Germinal center (tissue), 1 donor: ENCODE measurements around the gene PLA2G2C.
A peak's percentile ranks its signal among the peaks of the same experiment; 100 is the strongest.
"Not testable (repeated sequence)": the region's sequence is repeated elsewhere in the genome, so short reads cannot be mapped to it uniquely, and the experiment has no call there.

Source experiments
- DNase-seq: peaks from one replicate; pipeline ENCODE4 v3.0.0; 2012; ENCODE audit warnings: mixed read lengths, low spot score

Gene PLA2G2C, protein sequence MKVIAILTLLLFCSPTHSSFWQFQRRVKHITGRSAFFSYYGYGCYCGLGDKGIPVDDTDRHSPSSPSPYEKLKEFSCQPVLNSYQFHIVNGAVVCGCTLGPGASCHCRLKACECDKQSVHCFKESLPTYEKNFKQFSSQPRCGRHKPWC

DNA sequence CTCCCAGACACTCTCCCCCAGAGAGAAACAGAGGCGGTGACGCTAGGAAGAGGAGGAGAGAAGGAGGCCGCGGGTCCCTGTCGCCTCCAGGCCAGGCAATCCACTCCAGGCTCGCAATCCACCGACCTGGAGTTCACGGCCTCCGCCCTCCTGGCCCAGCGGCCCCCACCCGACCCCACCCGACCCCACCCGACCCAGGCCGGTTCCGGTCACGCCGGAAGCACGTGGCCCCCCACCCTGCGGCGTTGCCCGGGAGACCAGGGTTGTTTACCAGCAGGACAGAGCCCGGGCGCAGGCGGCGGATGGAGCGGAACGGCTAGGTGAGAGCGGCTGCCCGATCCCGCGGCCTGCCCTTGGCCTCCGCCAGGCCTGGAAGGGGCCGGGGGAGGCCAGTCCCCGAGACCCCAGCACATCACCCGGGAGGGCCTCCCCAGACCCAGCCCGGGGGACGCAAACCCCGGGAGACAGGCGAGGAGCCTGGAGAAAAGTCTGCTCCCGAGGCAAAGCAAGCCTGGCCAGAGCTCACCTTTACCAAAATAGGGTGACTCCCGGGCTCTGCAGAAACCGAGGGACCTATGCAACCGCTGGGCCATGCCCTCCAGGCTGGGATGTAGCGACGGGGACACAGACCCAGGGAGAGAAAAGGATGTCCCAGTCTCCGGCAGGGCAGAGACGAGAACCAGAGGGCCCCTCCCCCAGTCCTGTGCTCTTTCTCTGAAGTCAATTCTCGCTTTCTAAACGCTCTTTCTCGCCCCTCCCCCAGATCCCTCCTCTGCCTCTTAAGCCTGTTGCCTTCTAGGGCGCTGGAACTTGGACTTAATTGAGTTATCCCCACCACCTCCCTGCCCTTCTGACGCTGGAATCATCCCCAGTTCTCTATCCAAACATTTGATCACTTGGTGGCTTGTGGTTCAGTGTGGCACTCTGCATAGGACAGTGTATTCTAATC is at the start of gene PLA2G2C, which contains the start of gene UBXN10:
TSS of gene PLA2G2C (minus strand) at position 685 of the 949 bp plus-strand sequence. CDS start 9,155 bp downstream, outside the sequence.
TSS of gene UBXN10 (plus strand) at position 263 of the 949 bp plus-strand sequence. CDS start 4,466 bp downstream, outside the sequence.
- peak; percentile 35 for DNase-seq

DNA sequence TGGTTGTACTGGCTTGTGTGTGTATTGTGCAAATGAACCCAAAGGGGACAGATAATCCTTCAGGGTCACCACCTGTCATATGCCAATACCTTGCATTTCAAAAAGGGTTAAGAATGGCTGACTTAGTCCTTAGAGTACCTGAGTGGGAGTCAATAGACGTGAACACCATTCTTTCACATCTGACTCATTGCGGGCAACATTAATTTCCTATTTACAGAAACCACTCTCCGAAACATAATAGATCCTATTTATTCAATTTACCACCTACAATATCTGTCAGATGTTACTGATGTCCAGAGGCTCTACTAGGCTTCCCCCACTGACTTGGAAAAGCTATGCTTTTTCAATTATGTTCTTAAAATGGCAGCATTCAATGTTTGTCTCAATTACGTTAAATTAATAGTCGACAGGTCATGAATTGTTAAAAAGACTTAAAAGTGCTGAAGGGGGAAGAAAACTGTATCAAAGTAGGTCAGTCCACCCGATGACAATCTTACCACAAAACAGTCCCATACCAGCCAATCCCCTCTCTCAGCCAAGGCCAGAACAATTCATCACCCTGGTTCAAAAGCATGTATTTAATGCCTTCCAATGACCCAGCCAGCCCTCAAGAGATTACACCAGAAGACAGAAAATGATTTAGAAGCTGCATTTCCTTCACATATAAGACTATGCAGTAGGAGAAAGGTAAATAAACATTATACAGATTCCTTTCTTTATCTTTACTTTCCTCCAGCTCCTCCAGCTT is 48.6 kb upstream of the PLA2G2C start:
- DNase-seq = no peak

DNA sequence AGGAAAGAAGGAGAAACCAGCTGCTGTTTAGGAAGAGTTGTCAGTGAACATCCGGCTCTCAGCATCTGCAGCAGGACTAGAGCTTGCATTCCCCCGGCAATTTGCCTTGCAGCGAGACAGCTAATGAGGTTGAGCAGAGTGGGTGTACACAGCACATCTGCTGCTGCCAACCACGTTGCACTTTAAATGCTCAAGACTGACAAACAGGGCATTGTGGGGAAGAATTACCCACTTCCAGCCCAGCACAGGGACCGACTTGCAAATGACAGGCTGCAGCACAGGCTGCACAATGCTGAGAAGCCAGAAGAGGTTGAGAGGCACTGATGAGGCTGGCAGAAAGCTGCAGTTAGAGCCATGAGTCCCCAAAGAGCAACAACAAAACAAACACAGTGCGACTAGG is 47.5 kb upstream of the PLA2G2C start:
- DNase-seq = no peak

DNA sequence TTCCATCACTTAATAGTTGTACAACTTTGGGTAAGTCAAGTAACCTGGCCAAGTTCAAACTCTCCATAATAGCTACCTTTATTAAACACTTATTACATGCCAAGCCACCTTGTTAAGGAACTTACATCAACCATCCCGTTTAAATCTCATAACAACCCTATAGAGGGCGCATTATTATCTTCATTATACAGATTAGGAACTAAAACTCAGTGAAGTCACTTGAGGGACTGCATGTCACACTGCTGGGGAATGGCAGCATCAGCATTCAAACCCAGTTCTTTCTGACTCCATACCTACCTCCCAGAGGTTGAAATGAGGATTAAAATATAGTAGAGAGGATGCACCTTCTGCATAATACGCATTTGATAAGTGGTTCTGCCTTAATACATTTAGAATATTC is 47.1 kb upstream of the PLA2G2C start:
- peak; percentile 33 for DNase-seq

DNA sequence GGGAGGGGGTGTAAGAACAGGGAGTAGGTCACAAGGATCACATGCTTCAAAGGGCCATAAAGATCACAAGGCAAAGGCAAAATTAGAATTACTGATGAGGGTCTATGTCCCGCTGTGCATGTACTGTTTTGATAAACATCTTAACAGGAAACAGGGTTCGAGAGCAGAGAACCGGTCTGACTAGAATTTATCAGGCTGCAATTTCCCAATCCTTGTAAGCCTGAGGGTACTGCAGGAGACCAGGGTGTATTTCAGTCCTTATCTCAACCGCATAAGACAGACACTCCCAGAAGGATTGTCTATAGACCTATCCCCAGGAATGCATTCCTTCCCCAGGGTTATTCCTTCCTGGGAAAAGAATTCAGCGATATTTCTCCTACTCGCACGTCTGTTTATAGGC is 46.2 kb upstream of the PLA2G2C start:
- not testable (repeated sequence) for DNase-seq

DNA sequence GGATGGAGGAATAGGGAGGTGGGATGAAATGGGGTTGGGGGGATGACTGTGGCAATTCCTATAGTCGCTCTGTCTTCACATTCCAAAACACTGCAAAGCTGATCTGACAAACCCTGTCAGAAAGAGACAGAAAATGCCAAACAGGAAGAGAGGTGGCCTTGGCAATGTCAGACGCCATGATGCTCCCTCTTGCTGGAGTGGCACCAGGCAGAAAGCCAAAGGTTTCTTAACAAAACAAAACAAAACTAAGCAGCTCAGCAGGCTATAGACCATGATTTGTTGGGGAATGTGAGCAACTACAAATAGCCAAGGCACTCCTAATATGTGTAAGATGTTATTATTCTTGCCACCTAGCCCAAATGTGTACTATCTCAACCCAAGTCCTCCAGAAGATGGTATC is 42.9 kb upstream of the PLA2G2C start:
- DNase-seq = no peak

DNA sequence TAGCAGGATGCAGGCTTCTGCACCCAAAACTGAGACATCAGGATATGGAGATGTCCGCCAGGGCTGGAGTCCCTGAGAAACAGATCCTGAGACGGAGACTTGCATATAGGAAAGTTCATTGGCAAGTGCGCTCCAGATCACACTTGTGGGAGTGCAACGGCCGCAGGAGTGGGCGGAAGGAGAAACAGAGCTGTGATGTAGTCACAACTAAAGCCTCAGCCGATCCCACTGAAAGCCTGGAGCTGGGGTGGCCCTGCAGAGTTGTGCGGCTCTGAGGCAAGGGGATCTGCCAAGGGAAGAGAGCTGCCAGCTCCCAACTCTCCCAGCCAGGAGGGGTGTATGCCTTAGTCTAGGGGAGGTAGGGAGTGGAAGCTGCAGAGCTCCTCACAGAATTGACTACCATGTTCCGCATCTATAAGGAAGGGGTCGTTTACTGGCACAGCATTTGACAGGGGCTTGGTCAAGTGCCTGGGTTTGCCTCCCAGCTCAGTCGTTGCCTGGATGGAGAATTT is 42.1 kb upstream of the PLA2G2C start:
- no peak for DNase-seq

DNA sequence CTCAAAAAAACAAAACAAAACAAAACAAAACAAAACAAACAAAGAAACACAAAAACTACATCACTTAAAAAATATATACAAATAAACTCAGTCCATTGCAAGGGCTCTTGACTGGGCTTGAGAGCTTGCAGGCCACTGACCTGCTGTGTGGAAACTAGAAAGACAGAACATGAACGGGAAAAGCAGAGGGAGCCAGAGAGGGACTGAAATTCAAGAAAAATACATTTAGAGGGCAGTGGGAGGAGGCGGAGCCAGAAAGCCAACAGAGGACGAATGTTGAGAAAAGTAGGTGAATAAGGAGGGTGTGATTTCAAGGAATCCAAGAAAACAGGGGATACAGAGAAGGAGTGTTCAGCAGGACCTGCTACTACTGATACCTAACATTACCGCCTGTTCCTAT is 41.4 kb upstream of the PLA2G2C start:
- DNase-seq = no peak

DNA sequence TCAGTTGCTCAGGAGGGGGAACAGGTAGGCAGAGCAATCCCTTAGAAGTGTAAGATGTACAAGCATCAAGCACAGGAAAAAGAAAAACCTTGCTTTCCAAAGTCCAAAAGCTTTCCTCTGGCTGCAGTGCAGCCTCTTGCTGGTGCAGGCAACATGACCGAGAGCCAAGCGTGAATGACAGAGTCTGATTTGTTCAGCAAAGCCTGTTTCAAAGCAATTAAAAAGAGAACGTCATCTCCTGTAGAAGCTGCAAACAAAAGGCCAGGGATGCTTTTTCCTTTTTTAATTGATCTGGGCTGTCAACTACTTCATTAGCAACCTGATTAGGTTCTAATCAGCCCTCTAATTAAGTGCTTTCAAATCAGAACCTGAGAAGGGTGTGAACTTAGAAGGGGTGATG is 38.2 kb upstream of the PLA2G2C start:
- no peak for DNase-seq

DNA sequence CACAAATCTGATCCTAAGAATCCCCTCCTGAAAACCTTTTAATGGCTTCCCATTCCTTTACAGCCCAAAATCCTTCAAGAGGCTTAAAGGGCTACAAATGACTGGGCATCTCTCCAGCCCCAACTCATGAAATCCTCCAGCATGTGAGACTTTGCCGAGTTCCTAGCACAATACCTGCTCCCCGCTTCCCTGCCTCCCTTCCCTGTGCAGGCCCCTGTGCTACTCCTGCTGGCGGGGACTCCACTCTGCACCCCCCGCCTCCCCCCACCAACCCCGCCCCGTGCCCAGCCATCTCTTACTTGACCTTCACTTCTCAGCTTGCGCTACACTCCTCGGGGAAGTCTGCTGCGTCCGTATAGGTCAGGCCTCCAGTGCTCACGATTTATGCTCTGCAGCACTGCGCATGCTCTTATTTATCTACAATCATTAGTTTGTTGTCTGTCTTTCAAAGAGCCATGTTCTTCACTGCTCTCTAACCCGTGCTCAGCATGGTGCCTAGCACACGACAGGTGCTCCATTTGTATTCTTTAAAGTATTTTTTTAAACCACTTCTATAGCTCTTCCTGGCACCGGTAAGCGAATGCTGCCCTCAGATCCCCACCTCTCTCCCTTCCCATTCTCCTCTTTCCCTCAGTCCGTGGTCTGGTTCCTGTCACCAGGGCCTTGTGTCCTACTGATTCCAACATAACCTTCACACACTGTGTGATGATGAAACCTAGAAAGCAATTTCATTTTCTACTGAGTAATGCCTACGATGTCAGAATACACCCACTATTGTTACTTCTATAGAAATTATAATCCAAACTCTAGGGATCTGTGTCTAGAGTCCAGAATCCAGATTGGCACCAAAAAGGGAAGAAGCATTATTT is 37.5 kb upstream of the PLA2G2C start:
- DNase-seq = no peak

DNA sequence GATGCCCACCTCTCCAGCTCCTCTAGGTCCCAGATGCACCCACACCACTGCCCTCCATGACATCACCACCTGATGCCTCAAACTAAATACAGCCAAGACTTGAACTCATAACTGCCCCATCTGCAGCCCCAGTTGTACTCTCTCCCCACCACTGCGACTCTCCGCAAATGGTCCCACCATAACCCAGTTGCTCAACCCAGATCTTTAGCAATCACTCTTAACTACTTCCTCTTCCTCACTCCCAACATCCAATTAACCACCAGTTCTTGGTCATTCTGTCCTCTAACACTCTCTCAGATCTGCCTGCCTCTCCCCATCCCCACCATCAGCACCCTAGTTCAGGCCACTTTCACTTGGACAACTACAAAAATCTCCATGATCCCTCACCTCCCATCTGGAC is 36.8 kb upstream of the PLA2G2C start:
- DNase-seq = no peak

DNA sequence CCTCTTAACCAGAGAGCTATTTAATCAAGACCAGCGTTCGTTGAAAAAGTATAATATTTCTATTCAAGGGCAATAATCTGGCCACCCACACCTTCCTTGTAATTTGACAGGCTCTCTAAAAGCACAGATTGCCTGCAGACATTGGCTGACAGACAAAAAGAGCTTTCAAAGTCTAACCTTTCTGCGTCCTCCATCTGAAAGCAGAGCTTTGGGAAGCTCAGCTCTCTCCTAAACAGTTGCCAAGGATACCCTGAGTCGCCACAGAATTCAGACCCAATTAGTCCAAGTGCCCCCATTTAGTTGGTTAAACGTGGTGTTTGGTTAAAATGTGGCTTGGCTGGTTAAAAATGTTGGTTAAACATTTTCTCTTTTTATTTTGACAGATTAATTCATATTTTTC is 33.7 kb upstream of the PLA2G2C start:
- no peak for DNase-seq

DNA sequence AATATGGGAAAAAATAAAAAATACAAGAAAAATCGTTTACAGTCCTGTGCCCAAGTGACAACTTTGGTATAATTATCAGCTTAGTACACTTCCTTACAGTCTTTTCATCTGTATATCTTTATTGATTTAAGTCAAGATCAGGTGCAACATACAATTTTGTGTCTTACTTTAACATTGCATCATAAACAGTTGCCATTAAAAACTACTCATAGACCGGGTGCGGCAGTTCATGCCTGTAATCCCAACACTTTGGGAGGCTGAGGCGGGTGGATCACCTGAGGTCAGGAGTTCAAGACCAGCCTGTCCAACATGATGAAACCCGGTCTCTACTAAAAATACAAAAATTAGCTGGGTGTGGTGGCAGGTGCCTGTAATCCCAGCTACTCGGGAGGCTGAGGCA is 32.7 kb upstream of the PLA2G2C start:
- DNase-seq = not testable (repeated sequence)

DNA sequence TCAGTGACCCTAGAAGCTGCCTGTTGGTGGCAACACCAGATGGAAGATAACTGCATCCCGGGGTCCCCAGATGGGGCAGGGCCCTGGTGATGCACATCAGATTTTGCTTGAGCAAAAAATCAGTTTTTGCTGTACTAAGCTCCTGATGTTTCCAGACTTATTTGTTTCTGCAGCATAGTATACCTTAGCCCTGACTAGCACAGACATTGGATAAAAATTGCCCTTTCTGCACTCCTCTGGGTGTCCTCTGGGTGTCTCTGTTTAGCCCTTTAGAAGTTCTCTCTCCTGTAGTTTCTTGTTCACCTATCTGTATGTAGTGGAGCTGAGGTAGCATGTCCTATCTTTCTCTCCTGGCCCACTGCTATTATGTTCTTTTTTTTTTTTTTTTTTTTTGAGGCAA is 30.3 kb upstream of the PLA2G2C start:
- peak; percentile 44 for DNase-seq

DNA sequence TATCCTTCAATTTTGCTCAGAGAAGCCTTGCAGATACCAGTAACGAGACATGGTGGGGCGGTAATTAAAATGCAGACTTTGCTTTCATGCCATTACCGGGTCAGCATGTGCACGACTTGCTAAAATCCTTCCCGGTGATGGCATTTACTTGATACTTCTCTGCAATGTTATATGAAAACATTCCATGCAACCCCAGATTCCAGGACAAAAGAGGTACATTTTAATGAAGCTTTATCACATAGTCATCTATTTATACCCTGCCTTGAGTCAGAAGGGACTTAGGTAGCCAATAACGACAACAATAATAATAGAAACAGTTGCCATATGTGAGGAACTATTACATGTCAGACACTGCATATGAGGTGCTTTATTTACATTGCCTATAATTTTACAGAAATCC is 29.4 kb upstream of the PLA2G2C start:
- DNase-seq = no peak

DNA sequence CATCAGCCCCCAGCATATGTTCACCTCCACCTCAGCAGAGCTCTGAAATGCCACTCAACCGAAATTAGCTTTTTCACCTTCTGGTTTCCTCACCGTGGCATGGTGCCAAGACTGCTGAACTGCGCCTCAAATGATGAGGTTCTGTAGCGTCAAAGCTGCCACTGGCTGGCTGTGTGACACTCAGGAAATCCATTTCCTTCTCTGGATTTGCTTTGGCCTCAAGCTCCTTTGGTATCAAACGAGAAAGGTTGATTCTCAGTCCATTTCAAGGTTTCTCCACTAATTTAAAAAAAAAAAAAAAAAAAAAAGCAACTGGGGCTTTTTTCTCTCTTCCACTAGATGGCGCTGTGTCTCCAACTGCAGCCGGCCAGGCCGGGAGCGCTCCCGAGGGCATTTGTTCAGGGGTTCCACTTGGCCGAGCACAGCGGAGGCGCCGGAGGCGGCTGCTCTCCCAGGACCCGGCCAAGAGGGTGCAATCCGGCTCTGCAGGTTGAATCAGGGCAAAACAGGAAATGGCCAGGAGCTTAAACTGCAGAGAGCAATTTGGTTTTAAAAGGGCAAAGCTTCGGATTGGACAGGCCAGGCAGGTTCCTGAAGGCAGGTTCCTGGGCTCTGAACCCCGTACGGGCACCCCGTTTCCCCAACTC is 26.5 kb upstream of the PLA2G2C start:
- DNase-seq = peak; percentile 80

DNA sequence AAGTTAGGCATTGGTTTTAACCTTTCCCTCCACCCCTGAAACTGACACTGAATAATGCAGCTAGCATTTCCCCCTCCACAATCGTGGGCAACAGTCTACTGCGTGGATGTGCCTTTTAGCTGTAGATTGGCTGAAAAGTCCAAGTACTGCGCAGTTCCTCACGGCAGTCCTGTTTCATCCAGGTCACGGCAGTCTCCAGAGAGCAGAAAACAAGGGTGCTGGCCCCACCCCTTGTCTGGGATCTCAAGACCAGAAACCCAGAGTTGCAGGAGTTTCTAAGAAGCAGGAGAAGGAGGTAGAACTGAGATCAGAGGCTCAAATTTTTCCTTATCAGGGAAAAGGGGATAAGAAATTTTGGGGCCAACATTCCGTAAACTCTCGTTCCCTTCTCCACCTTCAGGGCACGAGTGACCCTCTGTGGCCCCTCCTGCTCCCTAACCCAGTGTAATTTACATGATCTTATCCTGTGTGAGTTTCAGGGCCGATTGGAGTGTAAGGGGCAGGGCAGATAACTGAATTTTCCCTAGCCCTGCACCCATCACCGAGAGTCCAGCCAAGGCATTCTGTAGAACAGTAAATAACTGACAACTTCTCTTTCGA is 25.9 kb upstream of the PLA2G2C start:
- DNase-seq = no peak

DNA sequence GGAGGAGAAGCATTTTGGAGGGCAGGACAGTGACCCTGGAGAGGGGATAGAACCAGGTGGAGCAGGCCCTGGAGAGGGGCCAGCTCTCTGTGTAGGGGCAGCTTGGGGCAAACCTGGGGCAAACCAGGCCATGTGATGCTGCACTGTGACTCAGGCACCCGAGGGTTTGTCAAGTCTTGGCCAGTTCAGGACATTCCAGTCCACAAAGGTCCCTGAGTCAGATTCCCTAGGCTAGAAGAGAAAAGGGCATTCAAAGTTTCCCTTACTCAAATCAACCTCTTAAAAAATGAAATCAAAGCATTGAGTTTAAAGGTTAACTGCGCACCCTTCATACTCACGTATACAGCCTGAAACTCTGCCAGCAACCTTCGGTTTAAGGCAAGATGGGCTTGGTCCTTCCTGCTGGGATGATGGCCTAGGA is 25.2 kb upstream of the PLA2G2C start:
- no peak for DNase-seq

DNA sequence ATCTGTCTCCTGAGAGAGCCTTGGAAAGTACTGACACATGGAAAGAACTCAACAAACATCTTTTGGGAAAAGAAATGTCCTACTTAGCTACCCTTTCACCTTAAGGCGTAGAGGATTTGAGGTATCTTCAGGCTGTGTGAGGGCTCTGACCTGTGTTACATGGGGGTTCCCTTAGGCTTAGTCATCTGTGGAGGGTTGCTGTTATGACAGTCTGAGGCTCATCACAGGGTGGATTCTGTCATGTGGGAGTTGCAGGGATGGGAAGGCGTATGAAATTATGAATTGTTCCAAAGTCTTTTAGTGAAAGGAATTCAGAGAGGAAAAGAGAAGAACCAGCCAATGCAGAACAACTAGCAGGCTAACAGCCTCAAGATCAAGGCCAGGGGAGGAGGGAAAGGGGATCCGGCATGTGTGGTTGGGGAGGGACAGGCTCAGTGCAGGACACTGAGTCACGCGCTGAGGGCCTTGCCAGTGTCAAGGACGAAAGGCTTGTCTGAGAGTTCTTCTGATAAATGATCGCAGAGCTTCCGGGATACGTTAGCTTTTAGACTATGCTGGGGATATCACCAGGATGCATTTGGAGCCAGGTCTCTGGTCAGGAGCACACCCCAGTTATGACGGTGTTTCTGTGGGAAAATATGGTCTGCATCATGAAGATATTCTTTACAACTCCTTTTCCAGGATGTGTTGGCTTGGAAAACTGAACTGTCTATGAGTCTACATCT is 24.6 kb upstream of the PLA2G2C start:
- no peak for DNase-seq

DNA sequence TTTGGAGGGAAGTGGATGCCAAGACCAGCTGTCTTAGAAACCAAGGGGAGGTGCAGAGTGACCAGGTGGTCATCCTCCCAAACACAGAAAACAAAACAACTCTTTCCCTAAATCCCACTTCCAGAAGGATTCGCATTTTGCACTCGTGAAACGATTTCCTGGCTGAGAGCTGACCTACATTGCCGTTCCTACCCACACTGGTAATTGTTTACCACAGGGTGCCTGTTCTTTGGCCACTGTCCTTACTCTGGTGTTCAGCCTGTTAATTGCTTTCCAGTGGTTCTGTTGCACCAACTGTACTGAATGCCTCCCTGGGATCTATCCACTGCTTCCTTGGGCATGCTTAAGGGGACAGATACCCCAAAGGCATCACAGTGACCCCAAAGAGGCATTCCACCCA is 23.2 kb upstream of the PLA2G2C start:
- DNase-seq = no peak
